Measurements from ENCODE around the gene FBXO38. TPM values are rescaled to one million over a fixed set of nuclear protein-coding genes. Genes with fewer than 3 reads are reported as not detected.

The FBXO38 gene
- total RNA-seq, 1 donor from 2014 or later = 64.6 TPM

DNA sequence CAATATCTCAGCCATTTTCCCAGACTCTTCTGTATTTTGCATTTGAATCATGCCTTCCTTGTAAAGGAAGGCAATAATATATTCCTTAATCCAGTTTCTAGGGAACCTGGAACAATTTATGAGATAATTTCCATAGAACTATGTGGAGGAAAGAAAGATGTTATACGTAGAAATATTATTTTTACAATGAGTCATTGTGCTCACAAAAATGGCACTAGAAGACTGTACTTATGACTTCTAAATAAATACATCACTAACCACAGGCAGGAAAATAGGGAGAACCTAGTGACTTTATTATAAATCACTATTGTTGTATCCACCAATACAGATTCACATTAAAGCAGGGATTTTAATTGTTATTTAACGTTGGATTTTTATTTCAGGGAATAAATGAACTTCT, 87.6 kb downstream of the FBXO38 start:
- no peak for DNase-seq (ENCODE audit: low spot score)
- Histone ChIP-seq H3K27ac (no peak overlapping the region), H3K27me3 (no peaks in the 10 kb centered on the region), H3K4me3 (no peak overlapping the region), H3K36me3 (no peaks in the 10 kb centered on the region), H2AFZ (replicated peaks) (no peak overlapping the region), H3K4me1 (no peaks in the 10 kb centered on the region), H3F3A (ENCODE audit: low read depth) (no peaks in the 10 kb centered on the region), H3K9me3 (ENCODE audit: low read depth) (no peaks in the 10 kb centered on the region), H4K20me1 (ENCODE audit: low read depth) (no peaks in the 10 kb centered on the region), H3K4me2 (no peak overlapping the region), H3K9ac (no peak overlapping the region), H3K79me2 (ENCODE audit: low read depth) (no peaks in the 10 kb centered on the region)
- Mint-ChIP-seq H3K27me3 (ENCODE audit: insufficient read depth, low read depth) (no peaks in the 10 kb centered on the region), H3K36me3 (no peaks in the 10 kb centered on the region), H3K27ac (no peak overlapping the region), H3K4me1 (no peaks in the 10 kb centered on the region), H3K4me3 (no peak overlapping the region), H3K9me3 (no peaks in the 10 kb centered on the region)
- TF ChIP-seq EZH2 (IDR thresholded peaks at IDR 0.05) = no peak
- TF ChIP-seq CTCF (IDR thresholded peaks at IDR 0.05) = no peak
- TF ChIP-seq EZH2phosphoT487 (IDR thresholded peaks at IDR 0.05) = no peak

GRCh38 chr5:148474025-148474511, 90.3 kb downstream of the FBXO38 start:
- H3K4me2 ChIP-seq = no peak overlapping the region

GRCh38 chr5:148476302-148476701, 92.5 kb downstream of the FBXO38 start:
- Mint-ChIP-seq H3K4me3 (no peak overlapping the region), H3K9me3 (no peaks in the 10 kb centered on the region), H3K36me3 (no peaks in the 10 kb centered on the region), H3K27me3 (ENCODE audit: insufficient read depth, low read depth) (peaks cover 3% of the 10 kb centered on the region), H3K27ac (no peak overlapping the region), H3K4me1 (peaks cover 7% of the 10 kb centered on the region)
- no peak for DNase-seq (ENCODE audit: low spot score)
- Histone ChIP-seq H4K20me1 (ENCODE audit: low read depth) (no peaks in the 10 kb centered on the region), H3K27me3 (no peaks in the 10 kb centered on the region), H3F3A (ENCODE audit: low read depth) (no peaks in the 10 kb centered on the region), H3K4me2 (no peak overlapping the region), H3K4me1 (no peaks in the 10 kb centered on the region), H2AFZ (replicated peaks) (no peak overlapping the region), H3K9ac (no peak overlapping the region), H3K27ac (no peak overlapping the region), H3K4me3 (no peak overlapping the region), H3K9me3 (ENCODE audit: low read depth) (no peaks in the 10 kb centered on the region), H3K36me3 (no peaks in the 10 kb centered on the region), H3K79me2 (ENCODE audit: low read depth) (no peaks in the 10 kb centered on the region)
- TF ChIP-seq CTCF (IDR thresholded peaks at IDR 0.05) = no peak
- TF ChIP-seq EZH2phosphoT487 (IDR thresholded peaks at IDR 0.05) = no peak
- no peak for TF ChIP-seq EZH2 (IDR thresholded peaks at IDR 0.05)

More at GRCh38 chr5:148474025-148474511, 90.3 kb downstream of the FBXO38 start:
- H2AFZ ChIP-seq (replicated peaks) = no peak overlapping the region
- no peak overlapping the region for H3K27ac Mint-ChIP-seq
- no peak for DNase-seq (ENCODE audit: low spot score)
- no peaks in the 10 kb centered on the region for H3K9me3 ChIP-seq (ENCODE audit: low read depth)
- no peaks in the 10 kb centered on the region for H3K79me2 ChIP-seq (ENCODE audit: low read depth)
- no peaks in the 10 kb centered on the region for H3K9me3 Mint-ChIP-seq
- no peak overlapping the region for H3K9ac ChIP-seq
- H3F3A ChIP-seq (ENCODE audit: low read depth) = no peaks in the 10 kb centered on the region
- H4K20me1 ChIP-seq (ENCODE audit: low read depth) = no peaks in the 10 kb centered on the region
- H3K27me3 Mint-ChIP-seq (ENCODE audit: insufficient read depth, low read depth) = no peaks in the 10 kb centered on the region
- no peak overlapping the region for H3K4me3 Mint-ChIP-seq
- no peaks in the 10 kb centered on the region for H3K4me1 Mint-ChIP-seq
- H3K4me3 ChIP-seq = no peak overlapping the region
- H3K36me3 ChIP-seq = no peaks in the 10 kb centered on the region
- no peak for TF ChIP-seq EZH2phosphoT487 (IDR thresholded peaks at IDR 0.05)
- TF ChIP-seq CTCF (IDR thresholded peaks at IDR 0.05) = no peak
- no peak for TF ChIP-seq EZH2 (IDR thresholded peaks at IDR 0.05)
- H3K27ac ChIP-seq = no peak overlapping the region
- H3K36me3 Mint-ChIP-seq = no peaks in the 10 kb centered on the region
- no peaks in the 10 kb centered on the region for H3K27me3 ChIP-seq
- H3K4me1 ChIP-seq = no peaks in the 10 kb centered on the region
